ENCODE data around the gene ZNF500.

ZNF500 gene

DNA sequence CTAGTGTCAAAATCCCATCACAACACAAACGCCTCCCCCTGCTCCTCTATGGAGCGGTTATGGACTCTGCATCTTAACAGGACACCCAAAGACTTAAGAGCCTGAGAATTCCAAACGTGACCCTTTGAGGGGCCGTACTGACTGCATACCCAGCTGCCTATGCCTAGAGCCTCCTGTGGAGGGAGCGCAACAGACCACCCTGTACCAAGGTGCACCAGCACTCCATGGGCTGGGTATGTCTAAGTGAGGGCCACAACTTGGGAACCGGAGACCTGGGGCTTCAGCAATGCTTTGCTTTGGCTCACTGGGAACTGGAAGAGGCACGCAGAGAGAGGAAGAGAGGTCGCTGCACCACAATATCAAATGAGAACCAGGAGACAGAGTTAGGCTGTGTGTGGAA is 38.3 kb downstream of the ZNF500 start:
- no peak overlapping the region for H3K4me3 ChIP-seq (ENCODE audit: low read depth, low read length)
- no peak for TF ChIP-seq CTCF (IDR thresholded peaks at IDR 0.05; ENCODE audit: low read depth, low read length)

DNA sequence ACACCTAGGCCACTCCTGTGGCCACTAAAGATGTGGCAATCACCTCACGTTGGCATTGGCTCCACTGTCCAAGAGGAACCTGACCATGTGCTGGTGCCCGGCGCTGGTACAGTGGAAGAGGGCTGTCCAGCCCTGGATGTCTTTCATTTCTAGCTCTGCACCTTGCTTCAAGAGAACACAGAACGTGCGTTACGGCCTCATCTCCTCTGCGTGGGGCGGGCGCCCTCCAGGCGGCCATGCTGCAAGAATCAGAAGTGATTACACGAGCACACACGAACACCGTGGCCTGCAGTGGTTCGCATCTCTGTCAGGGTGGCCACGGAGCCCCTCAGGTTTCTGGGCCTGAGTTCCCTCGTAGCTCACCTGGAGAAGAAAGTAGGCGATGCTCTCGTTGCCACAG is 40.3 kb downstream of the ZNF500 start:
- H3K4me3 ChIP-seq (ENCODE audit: low read depth, low read length), result no peak overlapping the region
- TF ChIP-seq CTCF (IDR thresholded peaks at IDR 0.05; ENCODE audit: low read depth, low read length), result no peak

DNA sequence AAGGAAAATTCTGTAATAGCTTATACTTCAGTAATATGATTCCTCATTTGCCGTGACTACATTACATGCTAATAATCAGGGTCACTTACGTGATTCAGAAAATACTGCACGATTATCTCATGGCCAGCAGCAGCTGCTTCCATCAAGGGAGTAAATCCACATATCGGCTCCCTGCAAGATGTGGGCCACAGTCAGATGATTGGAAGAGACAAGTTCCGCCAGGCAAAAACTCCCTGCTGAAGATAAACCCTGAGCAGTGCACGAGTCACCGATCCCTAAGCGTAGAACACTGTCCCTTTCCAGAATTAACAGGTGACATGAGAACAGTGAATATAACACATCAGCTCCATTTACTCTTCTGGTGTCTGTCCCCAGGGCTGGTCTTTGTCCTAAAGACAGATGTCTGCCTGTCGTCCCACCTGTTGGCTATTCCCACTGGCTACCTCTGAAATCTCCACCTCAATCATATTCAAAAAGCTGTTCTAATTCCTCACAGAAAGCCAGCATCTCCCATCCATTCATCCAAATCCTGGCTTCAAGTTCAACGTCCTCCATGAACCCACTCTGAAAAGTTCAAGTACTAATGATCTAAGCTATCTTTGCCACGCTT is 42.2 kb downstream of the ZNF500 start:
- TF ChIP-seq CTCF (IDR thresholded peaks at IDR 0.05; ENCODE audit: low read depth, low read length), result no peak
- no peak overlapping the region for H3K4me3 ChIP-seq (ENCODE audit: low read depth, low read length)

- no peak overlapping the region for H3K4me3 ChIP-seq (ENCODE audit: low read depth, low read length)
- no peak for TF ChIP-seq CTCF (IDR thresholded peaks at IDR 0.05; ENCODE audit: low read depth, low read length)
Measured at GRCh38 chr16:4723071-4723767, 43.7 kb downstream of the ZNF500 start.

GRCh38 chr16:4718466-4718865 is 48.5 kb downstream of the ZNF500 start:
- TF ChIP-seq CTCF (IDR thresholded peaks at IDR 0.05; ENCODE audit: low read depth, low read length), result no peak
- no peak overlapping the region for H3K4me3 ChIP-seq (ENCODE audit: low read depth, low read length)

GRCh38 chr16:4714996-4715395 is 52.0 kb downstream of the ZNF500 start:
- TF ChIP-seq CTCF (IDR thresholded peaks at IDR 0.05; ENCODE audit: low read depth, low read length), result no peak
- H3K4me3 ChIP-seq (ENCODE audit: low read depth, low read length), result no peak overlapping the region

DNA sequence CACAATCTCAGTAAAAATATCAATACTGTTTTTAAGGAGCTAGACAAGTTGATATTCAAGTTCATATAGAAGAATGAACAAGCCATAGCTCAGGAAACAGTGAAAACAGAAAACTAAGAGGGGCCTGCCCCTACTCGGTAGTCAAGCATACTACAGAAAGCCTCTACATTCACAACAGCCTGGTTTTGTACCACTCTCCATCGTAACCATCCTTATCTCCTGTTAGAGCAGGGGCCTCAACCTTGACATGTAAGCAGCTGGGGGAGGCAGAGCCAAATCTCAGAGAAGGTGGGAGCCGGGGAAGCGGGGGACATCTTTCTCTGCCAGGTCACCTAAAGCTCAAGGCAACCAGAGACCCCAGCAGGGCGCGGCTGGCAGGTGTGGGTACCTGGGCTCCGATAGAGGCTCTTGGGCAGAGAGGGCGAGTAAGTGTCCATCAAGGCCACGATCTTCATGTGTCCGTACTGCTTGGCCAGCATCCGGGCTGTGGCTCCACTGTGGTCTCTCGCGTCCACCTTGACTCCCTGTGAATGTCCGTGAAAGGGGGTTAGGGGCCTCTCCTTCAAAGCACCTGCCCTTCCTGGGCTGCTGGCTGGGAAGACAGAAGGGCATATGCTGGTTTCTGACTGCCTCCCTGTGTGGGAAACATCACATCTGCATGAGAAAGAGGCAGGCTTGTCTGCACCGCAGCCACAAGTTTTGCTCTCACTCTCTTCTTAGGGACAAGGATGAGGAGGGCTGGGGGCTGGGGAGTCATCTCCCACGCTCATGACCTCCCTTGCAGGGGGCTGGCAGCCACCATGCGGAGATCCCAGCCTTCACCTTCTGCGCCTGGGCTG is 53.1 kb downstream of the ZNF500 start:
- no peak overlapping the region for H3K4me3 ChIP-seq (ENCODE audit: low read depth, low read length)
- no peak for TF ChIP-seq CTCF (IDR thresholded peaks at IDR 0.05; ENCODE audit: low read depth, low read length)

Data from WI38 (cell line).